ENCODE results near the gene ADCYAP1.

DNA sequence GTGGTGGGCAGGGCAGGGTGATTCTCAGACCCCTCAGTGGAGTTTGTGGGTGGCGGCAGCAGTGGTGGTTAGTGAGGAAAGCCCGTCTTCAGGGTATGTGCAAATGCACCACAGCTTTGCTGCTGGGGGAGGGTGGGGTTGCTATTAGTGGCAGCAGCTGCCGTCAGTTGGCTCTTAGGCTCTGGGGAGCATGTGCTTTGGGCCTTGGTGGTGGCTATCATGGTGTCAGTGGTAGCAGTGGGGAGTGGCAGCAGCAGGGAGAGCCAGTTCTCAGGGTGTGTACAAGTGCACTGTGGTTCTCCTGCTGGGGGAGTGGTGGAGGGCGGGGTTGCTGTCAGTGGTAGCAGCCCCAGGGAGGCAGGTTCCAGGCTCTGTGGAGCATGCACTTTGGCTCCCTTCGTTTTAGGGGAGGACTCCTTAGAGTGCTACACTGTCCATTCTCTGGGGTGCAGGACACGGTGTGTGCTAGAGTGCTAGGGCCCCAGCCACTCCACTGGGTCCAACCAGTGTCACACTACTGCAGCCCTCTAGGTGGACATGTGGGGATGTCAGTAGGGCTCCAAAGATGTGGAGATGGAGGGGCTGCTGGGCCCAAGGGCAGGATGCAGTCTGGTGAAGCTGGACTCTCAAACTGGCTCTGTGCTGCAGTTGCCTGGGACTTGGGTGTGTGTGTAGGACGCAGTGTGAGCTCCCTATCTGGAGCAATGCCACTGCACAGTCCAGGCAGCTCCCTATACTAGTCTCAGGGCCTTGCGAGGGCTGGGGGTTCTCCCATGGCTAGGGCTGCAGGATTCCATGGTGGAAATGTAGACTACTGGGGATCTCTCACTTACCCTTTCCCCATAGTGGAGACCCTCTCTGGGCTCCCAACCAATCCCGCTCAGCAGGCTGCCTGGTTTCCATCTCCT, 45.3 kb downstream of the ADCYAP1 start:
- TF ChIP-seq EZH2 (optimal IDR thresholded peaks at IDR 0.05; ENCODE audit: low read depth, low read length) (no peak), EZH2phosphoT487 (IDR thresholded peaks at IDR 0.05; ENCODE audit: low read length) (no peak), CTCF (IDR thresholded peaks at IDR 0.05; ENCODE audit: low read length) (no peak)
